Measurements from ENCODE around the gene SLC35D2.

DNA sequence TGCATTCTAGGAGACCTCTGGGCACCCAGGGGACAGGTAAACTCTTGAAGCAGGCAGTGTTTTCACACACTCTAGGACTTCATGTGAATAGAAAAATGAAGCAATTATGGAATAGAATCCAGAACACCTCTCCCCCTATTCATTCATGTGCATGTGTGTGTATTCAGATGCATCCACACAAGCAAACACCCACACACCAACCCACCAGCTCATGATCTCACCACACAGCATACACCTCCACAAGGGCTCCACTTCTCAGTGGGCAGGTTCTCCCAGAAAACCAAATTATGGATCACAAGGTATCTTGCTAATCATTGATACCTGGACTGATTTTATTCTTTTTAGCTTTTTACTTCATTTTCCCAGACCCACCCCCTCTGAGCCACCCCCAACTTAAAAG is 60.3 kb downstream of the SLC35D2 start:
- TF ChIP-seq POLR2AphosphoS5 (IDR thresholded peaks at IDR 0.05; ENCODE audit: low read depth, low read length) = no peak
- TF ChIP-seq TAF1 (IDR thresholded peaks at IDR 0.05; ENCODE audit: borderline replicate concordance, insufficient read depth, low read length) = no peak

All from PFSK-1 (cell line).